Hepatic stellate cell (primary cell): ENCODE data around the gene MARK2.
A peak's percentile ranks its signal among the peaks of the same experiment; 100 is the strongest.
"Not testable (repeated sequence)": the region's sequence is repeated elsewhere in the genome, so short reads cannot be mapped to it uniquely, and the experiment has no call there.

Experiments
- DNase-seq: peaks from one replicate; pipeline ENCODE4 v3.0.0; 2011; ENCODE audit warnings: low spot score

MARK2 gene

GRCh38 chr11:63854696-63855095 is 15.8 kb downstream of the MARK2 start:
- no peak for DNase-seq

GRCh38 chr11:63855975-63856374 is 17.1 kb downstream of the MARK2 start:
- no peak for DNase-seq

GRCh38 chr11:63858628-63859550 is 20.0 kb downstream of the MARK2 start:
- DNase-seq = no peak

GRCh38 chr11:63862923-63863322 is 24.0 kb downstream of the MARK2 start:
- DNase-seq = no peak

GRCh38 chr11:63863620-63864019 is 24.7 kb downstream of the MARK2 start:
- not testable (repeated sequence) for DNase-seq

GRCh38 chr11:63866211-63866610 is 27.3 kb downstream of the MARK2 start:
- no peak for DNase-seq

GRCh38 chr11:63867511-63867910 is 28.6 kb downstream of the MARK2 start:
- DNase-seq = no peak

GRCh38 chr11:63868399-63869064 is 29.6 kb downstream of the MARK2 start:
- DNase-seq = no peak

GRCh38 chr11:63869171-63869591 is 30.3 kb downstream of the MARK2 start:
- DNase-seq = no peak

- no peak for DNase-seq
Measured at GRCh38 chr11:63869683-63870082, 30.8 kb downstream of the MARK2 start.

GRCh38 chr11:63870351-63871140 is 31.6 kb downstream of the MARK2 start:
- DNase-seq = no peak

- peak; percentile 92 for DNase-seq
Measured at GRCh38 chr11:63871962-63872799, 33.3 kb downstream of the MARK2 start.

- no peak for DNase-seq
Measured at GRCh38 chr11:63872800-63873197, 33.9 kb downstream of the MARK2 start.

GRCh38 chr11:63873311-63873710 is 34.4 kb downstream of the MARK2 start:
- DNase-seq = no peak

GRCh38 chr11:63874511-63874910 is 35.6 kb downstream of the MARK2 start:
- DNase-seq = no peak

- DNase-seq = no peak
Measured at GRCh38 chr11:63875506-63876065, 36.7 kb downstream of the MARK2 start.

GRCh38 chr11:63876616-63877015 is 37.7 kb downstream of the MARK2 start:
- DNase-seq = no peak

GRCh38 chr11:63877658-63878241 is 38.8 kb downstream of the MARK2 start:
- no peak for DNase-seq

GRCh38 chr11:63879598-63880402 is 40.9 kb downstream of the MARK2 start:
- peak; percentile 78 for DNase-seq

GRCh38 chr11:63880403-63880790 is 41.5 kb downstream of the MARK2 start:
- DNase-seq = no peak
